GM18909 (cell line): Measurements from ENCODE around the gene B4GALT5.

Experiments used
- ATAC-seq: cut with Tn5 transposase; IDR thresholded peaks from one replicate; pipeline ENCODE4 v1.9.1; 2021; ENCODE audit warnings: mild to moderate bottlenecking; ENCODE audit not compliant: unreplicated experiment, poor library complexity

Gene B4GALT5

DNA sequence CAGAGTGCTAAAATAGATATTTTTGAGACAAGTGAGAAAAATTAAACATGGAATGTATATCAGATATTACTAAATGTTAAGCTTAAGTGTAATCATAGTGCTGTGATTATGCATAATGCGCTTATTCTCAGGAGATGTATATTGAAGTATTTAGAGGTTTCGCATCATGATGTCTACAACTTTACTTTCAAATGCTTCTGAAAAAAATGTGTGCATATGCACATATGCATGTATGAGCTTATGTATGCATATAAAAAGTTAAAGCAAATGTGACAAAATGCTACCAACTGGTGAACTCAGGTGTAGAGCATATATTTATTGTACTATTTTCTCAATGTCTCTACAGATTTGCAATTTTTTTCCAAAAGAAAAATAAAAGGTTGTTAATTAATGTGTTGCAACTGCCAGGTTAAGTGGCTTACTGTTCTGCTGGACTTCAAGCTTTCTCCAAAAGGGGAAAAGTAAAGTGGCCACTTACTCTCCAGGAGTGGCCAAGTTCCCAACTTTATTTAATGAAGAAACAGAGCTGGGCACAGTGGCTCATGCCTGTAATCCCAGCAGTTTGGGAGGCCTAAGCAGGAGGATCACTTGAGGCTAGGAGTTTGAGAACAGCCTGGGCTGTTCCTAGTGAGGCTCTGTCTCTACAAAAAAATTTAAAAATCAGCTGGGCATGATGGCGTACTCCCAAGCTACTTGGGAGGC, 48.9 kb downstream of the B4GALT5 start:
- no peak for ATAC-seq

DNA sequence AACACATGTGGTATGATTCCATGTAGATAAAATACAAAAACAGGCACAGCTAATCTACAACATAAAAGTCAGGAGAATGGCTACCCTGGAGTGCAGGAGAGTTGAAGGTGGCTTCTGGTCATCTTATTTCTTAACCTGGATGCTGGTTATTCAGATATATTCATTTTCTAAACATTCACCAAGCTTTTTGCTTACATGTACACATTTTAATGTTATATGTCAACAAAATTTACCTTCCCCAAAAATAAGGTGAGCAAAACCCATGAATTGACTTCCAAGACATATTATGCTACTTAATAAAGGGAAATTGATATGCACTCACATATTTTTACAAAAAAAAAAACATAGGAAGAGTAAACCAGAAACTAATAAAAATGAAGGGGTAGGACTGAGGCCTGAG, 50.6 kb downstream of the B4GALT5 start:
- ATAC-seq, result no peak

DNA sequence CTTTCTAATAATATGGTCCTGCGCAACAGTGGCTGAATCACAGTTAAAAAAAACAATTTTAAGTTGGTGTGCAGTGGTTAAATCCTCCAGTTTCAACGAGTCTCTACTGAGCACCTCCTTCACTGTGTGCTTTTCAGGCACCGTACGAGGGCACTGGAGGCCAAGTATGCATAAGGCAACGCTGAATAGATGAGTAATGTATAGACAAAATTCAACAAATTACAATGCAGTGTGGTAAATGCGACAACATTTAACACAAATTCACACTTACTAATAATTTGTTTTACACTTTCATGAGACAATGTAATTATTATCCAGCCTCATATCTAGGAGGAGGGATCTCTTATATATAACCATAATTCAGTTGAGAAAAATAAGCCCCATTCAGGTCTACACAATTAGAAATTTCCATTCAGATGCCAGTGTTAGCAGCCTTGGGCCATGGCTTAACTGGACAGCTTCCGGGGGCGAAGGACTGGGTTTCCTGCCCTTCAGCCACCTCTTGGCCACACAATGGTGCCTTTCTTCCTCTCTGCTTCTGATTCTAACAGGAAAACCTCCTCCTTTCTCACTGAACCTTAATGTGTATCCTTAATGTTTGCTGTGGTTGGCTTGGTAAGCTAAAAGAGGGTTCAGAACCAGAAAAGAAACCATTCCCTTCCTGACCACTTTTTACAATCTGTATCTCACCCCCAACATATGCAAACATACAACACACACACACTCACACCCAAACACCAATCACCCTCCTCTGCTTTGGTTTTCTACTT, 51.9 kb downstream of the B4GALT5 start:
- no peak for ATAC-seq

DNA sequence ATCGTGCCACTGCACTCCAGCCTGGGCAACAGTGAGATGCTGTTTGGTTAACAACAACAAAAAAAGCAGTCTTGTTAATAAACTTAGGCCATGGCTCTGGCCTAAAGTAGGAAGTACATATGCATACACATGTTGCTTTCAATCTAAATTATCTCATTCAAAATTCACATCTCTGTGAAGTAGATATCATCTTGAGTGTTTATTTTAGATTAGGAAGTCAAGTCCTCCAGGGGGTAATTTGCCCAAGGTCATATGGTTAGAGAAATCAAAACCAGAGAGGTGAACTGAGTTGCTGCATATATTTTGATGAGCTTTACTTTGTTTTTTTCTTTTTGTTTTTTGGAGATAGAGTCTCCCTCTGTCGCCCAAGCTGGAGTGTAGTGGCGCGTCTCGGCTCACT, 52.8 kb downstream of the B4GALT5 start:
- no peak for ATAC-seq

DNA sequence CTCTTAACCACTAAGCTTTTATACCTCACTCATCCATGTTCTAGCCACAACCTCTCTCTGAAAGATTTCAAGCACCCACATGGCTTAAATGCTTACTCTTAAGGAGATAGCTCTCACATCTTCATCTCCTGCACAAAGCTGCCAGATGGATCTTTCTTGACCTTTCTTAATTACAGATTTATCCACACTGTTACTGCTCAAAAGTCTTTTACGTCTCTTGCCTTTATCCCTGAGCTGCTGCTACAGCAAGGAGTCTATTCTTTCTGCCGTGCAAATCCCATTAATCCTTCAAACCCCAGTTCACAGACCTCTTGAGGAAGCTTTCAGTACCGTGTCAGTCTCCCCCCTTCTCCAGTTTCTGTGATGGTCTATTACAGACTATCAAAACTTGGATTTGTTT, 54.6 kb downstream of the B4GALT5 start:
- ATAC-seq, result no peak

DNA sequence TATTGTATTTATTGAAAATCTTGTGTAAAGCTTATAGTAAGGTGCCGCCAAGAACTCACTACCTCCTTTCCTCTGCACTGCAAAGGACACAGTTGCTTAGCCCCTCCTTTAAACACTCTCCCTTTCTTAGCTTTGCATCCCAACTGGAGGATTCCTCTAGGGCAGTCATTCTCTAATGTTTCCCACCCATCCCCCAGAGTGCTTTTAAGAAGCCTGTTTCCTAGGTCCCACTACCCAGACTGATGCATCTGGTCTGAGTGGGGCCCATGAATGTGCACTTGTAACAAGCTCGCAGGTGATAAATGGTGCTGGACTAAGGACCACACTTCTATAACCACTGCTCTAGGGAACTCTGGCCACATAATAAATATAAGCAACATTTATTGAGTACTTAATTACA, 55.2 kb downstream of the B4GALT5 start:
- no peak for ATAC-seq

DNA sequence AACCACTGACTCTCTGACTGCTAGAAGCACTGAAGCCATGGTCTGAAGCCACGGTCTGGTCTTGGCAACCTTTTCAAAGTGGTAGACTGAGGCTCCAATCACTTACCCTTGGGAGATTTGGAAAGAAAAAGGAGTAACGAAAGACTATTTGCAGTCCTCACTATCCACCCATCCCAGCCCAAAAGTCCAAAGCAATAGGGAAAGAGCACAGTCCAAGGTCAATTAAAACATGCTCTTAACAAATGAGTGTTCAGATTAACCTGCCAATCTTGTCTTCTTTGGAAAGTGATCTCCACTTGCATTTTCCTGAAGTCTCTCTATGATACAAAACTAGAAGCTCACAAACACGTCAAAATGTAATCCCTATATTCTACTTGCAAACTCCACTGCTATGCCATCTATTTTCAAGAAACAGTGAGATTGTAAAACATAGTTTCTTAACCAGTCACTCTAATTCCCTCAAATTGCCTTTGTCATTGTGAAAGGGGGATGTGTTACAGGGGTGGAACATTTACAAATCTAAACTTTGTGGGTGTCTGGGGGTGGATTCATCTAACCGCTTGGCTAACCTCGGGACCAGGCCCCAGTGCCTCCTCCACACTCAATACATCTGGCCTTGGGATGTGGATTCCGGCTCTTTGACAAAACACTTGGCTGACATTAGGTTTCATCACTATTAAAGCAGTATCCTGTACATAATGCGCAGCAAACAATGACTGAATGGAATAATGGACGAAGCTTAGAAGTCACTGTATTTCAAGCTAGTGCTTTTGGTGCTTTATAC, 56.4 kb downstream of the B4GALT5 start:
- no peak for ATAC-seq

DNA sequence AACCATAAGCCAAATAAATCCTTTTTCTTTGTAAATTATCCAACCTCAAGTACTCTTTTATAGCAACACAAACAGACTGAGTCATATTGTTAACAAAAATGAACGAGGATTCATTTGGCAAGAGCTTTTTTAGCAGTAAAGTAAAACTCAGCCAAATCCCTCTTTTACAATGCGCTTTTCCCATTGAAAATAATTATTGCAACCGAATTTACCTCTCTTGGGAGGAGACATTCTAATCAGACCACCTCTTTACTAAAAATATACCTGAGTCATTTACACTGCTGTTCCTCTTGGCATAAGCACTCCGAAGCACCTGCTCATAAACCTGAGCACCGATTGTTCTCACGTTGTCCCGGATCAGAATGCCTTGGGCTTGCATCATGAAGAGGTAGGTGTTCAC, 57.4 kb downstream of the B4GALT5 start:
- ATAC-seq, result no peak

DNA sequence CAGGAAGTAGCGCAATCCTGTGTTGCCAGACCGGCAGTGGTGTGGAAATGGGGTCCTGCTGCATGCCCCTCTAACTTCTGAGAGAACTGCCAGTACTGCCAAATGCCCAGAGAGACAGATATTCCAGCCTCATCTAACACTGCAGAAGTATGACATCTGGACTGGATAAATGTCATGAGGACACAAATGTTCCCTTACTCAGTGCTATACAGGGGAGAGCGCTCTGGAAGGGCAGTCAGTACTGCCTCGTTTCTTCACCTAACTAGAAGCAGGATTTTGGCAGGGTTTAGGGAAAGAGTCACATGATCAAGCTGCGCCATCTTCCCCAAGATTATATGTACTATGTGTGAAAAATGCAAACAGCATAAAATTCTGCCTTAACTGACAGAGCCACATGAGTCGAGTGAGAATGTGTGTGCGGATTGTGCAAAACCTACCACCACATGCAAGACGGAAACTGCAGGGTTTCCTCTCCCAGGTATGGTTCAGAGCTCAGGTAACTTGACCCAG, 59.7 kb downstream of the B4GALT5 start:
- ATAC-seq, result no peak

DNA sequence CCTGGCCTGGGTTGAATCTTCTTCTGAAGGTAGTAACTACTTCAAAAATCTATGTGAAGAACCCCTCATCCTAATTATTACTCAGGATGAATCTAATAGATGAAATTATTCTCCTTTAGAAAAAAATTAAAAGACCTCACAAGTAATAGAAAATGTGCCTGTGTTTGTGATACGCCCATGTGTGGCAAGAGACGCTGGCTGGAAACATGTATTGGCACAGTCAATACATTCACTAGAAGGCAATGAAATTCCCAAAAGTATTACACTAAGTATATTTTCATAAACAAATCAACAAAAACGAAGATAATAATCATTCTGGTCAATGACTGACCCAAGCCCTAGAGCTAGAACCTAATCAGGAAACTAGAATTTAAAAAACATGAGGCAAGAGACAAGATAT, 64.0 kb downstream of the B4GALT5 start:
- ATAC-seq, result no peak

DNA sequence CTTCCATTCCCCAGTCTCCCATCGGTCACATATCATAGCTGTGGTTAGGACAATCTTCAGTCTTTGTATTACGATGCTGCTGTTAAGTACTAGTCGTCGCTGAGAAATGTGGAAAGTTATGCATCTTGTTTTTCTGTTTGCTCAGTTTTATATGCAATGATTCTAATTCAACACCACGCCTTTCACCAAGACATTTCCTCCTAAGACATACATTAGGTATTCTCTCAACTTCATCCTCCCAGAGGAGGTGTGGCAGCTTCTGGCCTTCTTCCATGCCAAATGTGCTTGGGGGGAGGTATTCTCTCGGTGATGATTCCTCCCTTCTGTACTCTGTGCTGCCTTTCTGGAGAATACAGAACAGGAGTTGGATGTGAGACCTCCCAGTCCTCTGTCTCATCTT, 66.1 kb downstream of the B4GALT5 start:
- no peak for ATAC-seq

DNA sequence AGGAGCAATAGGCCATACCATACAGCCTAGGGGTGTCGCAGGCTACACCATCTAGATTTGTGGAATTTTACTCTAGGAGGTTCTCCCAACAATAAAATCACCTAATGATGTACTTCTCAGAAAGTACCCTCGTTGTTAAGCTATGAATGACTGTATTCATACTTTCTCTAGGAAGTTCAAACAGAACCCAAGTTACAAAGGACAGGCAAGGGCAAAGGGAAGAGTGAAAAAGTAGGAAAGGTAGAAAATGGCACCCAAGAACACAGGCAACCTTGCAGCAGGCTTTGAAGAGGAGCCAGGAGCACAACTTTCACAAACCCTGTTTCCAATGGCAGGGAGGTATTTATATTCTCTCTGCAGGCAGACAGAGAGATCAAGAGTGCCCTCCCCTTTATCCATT, 67.2 kb downstream of the B4GALT5 start:
- no peak for ATAC-seq

DNA sequence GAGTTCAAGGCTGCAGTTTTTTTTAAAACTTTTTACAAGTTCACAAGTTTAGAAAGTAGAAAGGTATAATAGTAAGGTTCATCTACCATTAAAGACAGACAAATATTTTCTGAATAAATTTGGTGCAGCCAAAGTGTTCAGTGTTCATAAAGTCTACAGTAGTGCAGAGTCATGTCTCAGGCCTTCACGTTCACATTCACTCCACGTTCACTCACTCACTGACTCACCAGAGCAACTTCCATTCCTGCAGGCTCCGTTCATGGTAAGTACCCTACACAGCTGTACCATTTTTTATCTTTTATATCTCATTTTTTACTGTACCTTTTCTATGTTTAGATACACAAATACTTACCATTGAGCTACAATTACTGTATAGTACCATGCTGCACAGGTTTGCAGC, 67.6 kb downstream of the B4GALT5 start:
- ATAC-seq, result no peak

DNA sequence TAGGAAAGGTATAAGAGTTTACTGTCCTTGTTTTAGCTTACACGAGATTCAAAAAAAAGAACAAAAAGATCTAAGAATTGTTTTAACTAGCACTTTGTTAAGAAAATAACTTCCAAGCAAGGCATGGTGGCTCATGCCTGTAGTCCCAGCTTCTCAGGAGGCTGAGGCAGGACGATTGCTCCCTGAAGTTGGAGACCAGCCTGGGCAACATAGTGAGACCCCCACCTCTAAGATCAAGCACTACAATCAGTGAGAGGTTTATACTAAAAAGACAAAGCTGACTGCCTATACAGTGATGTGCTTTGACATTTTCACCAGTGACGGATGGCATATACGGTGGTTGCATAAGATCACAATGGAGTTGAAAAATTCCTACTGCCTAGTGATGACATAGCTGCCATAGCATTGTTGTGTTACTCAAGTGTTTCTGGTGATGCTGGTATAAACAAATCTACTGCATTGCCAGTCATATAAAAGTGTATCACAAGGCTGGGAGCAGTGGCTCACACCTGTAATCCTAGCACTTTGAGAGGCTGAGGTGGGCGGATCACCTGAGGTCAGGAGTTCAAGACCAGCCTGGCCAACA, 68.6 kb downstream of the B4GALT5 start:
- ATAC-seq, result no peak

DNA sequence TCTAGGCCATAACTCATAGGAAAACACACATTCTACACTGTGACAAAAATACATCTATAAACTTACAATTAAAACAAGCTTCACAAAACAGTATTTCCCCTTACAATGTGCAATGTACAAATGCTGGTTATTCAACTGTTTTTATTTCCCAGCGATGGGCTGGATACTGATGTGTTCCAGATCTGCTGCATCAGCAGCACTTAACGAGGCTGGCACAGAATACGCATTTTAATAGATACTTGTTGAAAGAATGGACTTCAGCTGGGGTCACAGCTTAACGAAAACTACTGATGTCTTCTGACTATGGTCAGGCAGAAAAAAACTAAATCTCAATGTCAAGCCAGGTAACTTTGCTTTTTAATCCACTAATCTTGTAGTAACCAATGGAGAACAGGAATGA, 70.9 kb downstream of the B4GALT5 start:
- ATAC-seq, result no peak

DNA sequence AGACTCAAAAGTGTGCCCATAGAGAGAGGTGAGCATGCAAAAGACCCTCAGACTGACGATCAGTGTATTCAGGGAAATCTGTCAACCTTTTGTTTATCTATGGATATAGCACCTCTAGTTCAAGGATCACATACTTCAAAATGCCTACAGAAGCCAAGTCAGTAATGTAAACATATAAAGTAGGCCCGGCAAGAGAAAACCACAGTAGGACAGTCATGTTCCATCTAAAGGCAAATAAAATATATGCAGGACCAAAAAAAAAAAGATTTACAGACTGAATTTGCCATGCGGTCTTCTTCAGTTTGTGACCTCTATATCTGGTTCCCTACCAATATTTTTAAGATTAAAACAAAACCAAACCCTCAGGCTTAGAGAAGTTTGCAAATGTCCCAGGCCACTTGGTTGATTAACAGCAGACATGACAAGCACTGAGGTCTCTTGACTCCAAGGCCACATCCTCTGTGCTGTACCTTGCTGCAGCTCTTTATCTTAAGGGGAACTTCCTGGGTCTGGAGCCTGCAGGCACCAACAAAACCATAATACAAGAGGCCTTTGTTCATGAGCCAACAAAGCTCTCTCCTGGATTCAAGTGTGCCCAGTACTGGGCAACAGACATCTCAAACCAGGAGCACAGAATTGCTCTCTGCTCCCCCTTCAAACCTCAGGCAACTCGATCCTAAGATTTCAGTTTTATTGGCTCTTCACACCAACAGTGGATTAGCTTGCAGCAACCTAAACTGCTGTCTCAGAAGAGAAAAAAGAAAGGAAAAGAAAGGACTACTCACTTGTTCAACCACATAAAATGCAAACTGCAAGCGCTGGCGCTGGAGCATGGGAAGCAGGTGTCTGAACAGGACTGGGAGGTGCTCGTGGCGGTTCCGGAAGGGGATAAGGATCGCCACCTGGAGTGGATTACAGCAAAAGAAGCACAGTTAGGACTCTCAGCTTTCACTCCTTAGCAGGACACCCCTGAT, 71.7 kb downstream of the B4GALT5 start:
- no peak for ATAC-seq

DNA sequence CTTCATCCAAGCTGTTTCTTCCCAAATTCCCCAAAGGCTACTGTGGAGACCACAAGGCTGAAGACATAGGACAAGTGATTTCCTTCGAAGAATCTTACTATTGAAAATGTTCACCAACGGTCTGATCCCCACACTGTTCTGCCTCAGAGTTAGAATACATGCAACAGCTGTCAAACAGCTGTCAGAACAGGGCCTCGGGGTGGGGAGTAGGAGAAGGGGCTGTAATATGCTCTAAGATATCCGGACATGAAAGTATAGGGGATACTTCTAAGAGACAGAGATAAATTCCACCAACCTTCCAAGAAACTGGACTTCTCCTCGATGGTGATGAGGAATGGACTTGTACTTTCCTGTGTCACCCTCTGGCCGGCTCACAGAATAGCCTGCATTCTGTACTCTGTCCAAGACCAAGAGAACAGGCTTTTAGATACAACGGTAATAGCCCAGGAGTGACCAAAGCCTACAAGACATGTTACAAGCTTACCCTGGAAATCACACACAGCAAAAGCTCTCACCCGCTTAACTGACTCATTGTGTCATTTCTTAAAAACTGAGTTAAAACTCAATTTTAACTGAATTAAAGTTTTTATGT, 76.5 kb downstream of the B4GALT5 start:
- ATAC-seq, result no peak

DNA sequence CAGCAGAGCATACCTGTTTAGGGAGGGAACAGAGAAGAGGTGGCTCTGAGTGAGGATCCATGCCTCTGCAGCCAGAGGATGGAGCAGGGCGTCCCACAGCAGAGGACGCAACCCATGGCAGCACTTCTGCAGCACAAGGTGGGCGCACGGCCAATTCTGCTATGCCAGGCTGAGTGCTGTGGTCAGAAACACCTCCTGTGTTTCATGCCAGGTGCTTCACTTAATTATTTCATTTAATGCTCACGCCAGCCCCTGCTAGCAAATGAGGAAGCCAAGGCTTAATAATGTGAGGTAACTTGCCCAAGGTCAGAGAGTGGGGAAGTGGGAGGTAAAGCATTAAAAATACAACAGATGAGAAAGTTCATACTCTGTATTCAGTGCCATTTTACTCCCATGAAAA, 77.2 kb downstream of the B4GALT5 start:
- ATAC-seq, result no peak

DNA sequence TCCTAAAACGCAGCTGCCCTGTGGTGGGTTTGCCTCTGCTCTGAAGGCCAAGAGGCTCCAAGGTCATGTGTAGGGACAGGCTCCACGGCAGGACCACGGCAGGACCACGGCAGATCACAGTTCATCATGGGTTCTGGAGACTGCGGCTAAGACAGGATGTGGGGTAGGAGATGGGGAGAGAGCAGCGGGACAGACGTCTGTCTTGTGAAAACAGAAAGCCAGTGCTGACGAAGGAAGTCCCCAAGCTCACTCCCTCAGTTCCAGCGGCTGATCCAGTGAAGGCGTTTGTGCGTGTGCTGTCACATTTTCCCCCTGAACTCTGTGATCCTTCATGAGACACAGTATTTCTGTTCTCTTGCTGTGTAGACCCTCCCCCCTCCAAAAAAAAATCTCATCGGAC, 77.8 kb downstream of the B4GALT5 start:
- ATAC-seq, result no peak
